ENCODE measurements around the gene OR5AP2. TPM values are rescaled to one million over a fixed set of nuclear protein-coding genes. Genes with fewer than 3 reads are reported as not detected.

The OR5AP2 gene
- total RNA-seq, 4 donors from 2014 or later: not detected

DNA sequence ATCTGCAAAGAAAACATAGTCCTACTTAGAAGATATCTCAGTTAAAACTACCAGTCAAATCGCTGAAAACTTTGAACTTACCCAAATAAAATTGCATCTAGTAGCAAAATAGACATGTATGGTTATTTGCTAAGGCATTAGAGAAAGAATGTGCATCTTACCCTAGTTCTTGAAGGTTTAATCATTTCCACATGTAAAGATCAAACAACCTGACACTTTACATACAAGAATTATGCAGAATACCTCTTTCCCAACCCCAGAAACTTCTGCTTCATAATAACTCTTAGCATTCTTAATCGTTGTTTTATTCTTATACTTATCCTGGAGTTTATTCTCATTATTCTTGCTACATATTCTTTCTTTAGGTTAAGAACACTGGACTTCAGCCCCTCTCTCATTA lies 9.9 kb downstream of the OR5AP2 start:
- TF ChIP-seq, protein P1, sequence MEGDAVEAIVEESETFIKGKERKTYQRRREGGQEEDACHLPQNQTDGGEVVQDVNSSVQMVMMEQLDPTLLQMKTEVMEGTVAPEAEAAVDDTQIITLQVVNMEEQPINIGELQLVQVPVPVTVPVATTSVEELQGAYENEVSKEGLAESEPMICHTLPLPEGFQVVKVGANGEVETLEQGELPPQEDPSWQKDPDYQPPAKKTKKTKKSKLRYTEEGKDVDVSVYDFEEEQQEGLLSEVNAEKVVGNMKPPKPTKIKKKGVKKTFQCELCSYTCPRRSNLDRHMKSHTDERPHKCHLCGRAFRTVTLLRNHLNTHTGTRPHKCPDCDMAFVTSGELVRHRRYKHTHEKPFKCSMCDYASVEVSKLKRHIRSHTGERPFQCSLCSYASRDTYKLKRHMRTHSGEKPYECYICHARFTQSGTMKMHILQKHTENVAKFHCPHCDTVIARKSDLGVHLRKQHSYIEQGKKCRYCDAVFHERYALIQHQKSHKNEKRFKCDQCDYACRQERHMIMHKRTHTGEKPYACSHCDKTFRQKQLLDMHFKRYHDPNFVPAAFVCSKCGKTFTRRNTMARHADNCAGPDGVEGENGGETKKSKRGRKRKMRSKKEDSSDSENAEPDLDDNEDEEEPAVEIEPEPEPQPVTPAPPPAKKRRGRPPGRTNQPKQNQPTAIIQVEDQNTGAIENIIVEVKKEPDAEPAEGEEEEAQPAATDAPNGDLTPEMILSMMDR (IDR thresholded peaks at IDR 0.05; ENCODE audit: low read depth): no peak

DNA sequence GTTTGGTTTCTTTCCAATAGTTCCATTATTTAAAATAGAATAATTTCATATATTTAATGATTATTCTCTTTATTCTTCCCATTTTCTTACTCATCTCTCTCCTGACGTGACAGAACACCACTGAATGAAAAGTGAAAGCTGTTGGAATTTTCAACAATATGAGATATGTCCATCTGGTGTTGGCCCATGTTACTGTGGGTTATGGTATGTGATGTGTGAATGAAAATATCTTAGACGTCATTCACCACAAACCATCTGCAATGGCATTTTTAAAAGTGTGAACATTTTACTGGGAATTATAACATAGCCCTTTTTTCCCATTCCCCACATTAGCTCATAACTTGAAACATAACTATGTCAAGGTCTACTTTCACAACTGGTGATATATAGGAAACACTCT lies 16.3 kb downstream of the OR5AP2 start:
- TF ChIP-seq, protein P1 (IDR thresholded peaks at IDR 0.05; ENCODE audit: low read depth): no peak

DNA sequence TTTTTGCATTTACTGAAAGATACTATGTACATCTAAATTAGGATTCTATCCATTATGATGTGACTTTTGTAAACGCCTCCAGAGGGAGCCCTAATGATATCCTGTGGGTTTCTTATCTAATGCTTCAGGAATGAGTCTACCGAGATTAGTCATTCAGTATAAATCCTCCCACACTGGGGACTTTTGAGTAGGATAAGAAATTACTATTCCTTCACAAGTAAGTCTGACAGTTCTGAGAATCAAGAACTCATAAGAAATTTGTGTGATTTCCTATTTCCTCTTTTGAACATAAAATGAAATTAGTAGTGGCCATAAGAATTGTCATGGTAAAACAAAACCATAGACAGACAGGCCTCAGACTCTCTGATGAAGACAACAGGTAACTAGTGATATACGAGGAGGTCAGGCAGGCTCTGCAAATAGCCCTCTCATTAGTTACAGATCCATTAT lies 17.6 kb downstream of the OR5AP2 start:
- TF ChIP-seq, protein P1 (IDR thresholded peaks at IDR 0.05; ENCODE audit: low read depth): no peak

DNA sequence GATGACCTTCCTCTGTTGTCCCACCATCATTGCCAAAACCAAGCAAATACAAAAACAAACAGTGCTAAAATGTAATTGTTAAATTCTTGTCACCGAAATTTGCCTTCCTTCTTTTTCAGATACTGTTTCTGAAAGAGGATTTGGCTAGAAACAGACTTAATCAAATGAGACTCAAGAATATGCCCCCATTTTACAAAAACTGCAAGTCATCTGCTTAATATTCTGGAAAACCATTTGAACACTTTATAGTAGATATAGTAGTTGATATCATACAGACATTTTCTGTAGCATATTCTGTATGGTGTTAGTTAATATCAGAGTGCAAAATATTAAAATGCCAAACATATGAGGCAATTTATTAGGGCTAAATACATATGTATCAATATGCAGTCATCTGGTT lies 31.1 kb downstream of the OR5AP2 start:
- TF ChIP-seq, protein P1 (IDR thresholded peaks at IDR 0.05; ENCODE audit: low read depth): no peak

Small RNAs within 50 kb of the gene (small RNA-seq; reads per million reads assigned to genes)
- not detected for gene AP004245.1

Other genes with a start within 250 kb of the OR5AP2 start
- gene OR5AL1, start 229.7 kb downstream of the OR5AP2 start, total RNA-seq: not detected
- gene OR5M3, start 169.1 kb downstream of the OR5AP2 start, total RNA-seq: not detected
- not detected for gene OR5M8, start 151.1 kb downstream of the OR5AP2 start, total RNA-seq
- not detected for gene OR5M11, start 99.2 kb downstream of the OR5AP2 start, total RNA-seq
- not detected for gene OR5M10, start 64.7 kb downstream of the OR5AP2 start, total RNA-seq
- not detected for gene OR5M1, start 27.6 kb downstream of the OR5AP2 start, total RNA-seq
- gene OR5AR1, start 21.2 kb upstream of the OR5AP2 start, total RNA-seq: not detected
- not detected for gene OR9G1, start 56.7 kb upstream of the OR5AP2 start, total RNA-seq
- not detected for gene OR9G4, start 106.3 kb upstream of the OR5AP2 start, total RNA-seq

All from subcutaneous adipose tissue (tissue), 4 donors.